ENCODE data around the gene TXNDC12.

Gene TXNDC12

GRCh38 chr1:51973587-51974474 lies 81.2 kb downstream of the TXNDC12 start:
- no peak overlapping the region for H3K4me3 ChIP-seq (ENCODE audit: low read length)
- no peak for TF ChIP-seq CTCF (conservative IDR thresholded peaks at IDR 0.05; ENCODE audit: low read length)
- DNase-seq (ENCODE audit: low read depth) = no peak
